ENCODE data around the gene F8A3.
"Not testable (repeated sequence)": the region's sequence is repeated elsewhere in the genome, so short reads cannot be mapped to it uniquely, and the experiment has no call there.

The F8A3 gene

GRCh38 chrX:155458471-155458870 is at the start of gene F8A3:
Gene F8A3, minus strand, starts transcription at chrX:155458620. Its CDS starts 20 bp downstream, at chrX:155458600.
- not testable (repeated sequence) for DNase-seq (ENCODE audit: low spot score)

GRCh38 chrX:155505296-155505695 is 46.9 kb upstream of the F8A3 start:
- DNase-seq (ENCODE audit: low spot score): no peak

- not testable (repeated sequence) for DNase-seq (ENCODE audit: low spot score)
Observed at GRCh38 chrX:155495134-155495533, 36.7 kb upstream of the F8A3 start.

GRCh38 chrX:155491421-155491820 is 33.0 kb upstream of the F8A3 start:
- DNase-seq (ENCODE audit: low spot score): not testable (repeated sequence)

- not testable (repeated sequence) for DNase-seq (ENCODE audit: low spot score)
Observed at GRCh38 chrX:155477136-155477535, 18.7 kb upstream of the F8A3 start.

- DNase-seq (ENCODE audit: low spot score): not testable (repeated sequence)
Observed at GRCh38 chrX:155466269-155466938, 8.0 kb upstream of the F8A3 start.

- DNase-seq (ENCODE audit: low spot score): not testable (repeated sequence)
Observed at GRCh38 chrX:155460501-155460900, 2.1 kb upstream of the F8A3 start.

GRCh38 chrX:155457761-155458447 is 516 bp downstream of the F8A3 start:
- DNase-seq (ENCODE audit: low spot score): not testable (repeated sequence)

GRCh38 chrX:155441097-155441496 is 17.3 kb downstream of the F8A3 start:
- DNase-seq (ENCODE audit: low spot score): no peak

GRCh38 chrX:155435744-155436112 is 22.7 kb downstream of the F8A3 start:
- no peak for DNase-seq (ENCODE audit: low spot score)

GRCh38 chrX:155434906-155435743 is 23.3 kb downstream of the F8A3 start:
- DNase-seq (ENCODE audit: low spot score): peak; percentile 5

GRCh38 chrX:155417769-155418168 is 40.7 kb downstream of the F8A3 start:
- DNase-seq (ENCODE audit: low spot score): no peak

All from AG08395 (cell line).